GM18511 (cell line): Measurements from ENCODE around the gene RTN4.
A peak's percentile ranks its signal among the peaks of the same experiment; 100 is the strongest.
"Not testable (repeated sequence)": the region's sequence is repeated elsewhere in the genome, so short reads cannot be mapped to it uniquely, and the experiment has no call there.

ENCODE experiments used
- ATAC-seq: cut with Tn5 transposase; IDR thresholded peaks from one replicate; pipeline ENCODE4 v1.9.1; 2021; ENCODE audit warnings: mild to moderate bottlenecking, moderate library complexity; ENCODE audit not compliant: unreplicated experiment

Gene RTN4

GRCh38 chr2:55011831-55012671 is 38.2 kb downstream of the RTN4 start:
- no peak for ATAC-seq

GRCh38 chr2:55010915-55011314 is 39.3 kb downstream of the RTN4 start:
- ATAC-seq = no peak

GRCh38 chr2:55010149-55010591 is 40.1 kb downstream of the RTN4 start:
- peak; percentile 96 for ATAC-seq

GRCh38 chr2:55009277-55010060 is 40.8 kb downstream of the RTN4 start:
- peak; percentile 25 for ATAC-seq

GRCh38 chr2:55006306-55006705 is 43.9 kb downstream of the RTN4 start:
- ATAC-seq = no peak

- ATAC-seq = no peak
Measured at GRCh38 chr2:55003706-55004639, 46.3 kb downstream of the RTN4 start.

GRCh38 chr2:55001716-55002115 is 48.5 kb downstream of the RTN4 start:
- no peak for ATAC-seq

GRCh38 chr2:55000341-55000740 is 49.9 kb downstream of the RTN4 start:
- ATAC-seq = no peak

GRCh38 chr2:54999182-54999581 is 51.1 kb downstream of the RTN4 start:
- no peak for ATAC-seq

- ATAC-seq = no peak
Measured at GRCh38 chr2:54997826-54998225, 52.4 kb downstream of the RTN4 start.

GRCh38 chr2:54995553-54995952 is 54.7 kb downstream of the RTN4 start:
- ATAC-seq = no peak

- not testable (repeated sequence) for ATAC-seq
Measured at GRCh38 chr2:54990694-54991093, 59.6 kb downstream of the RTN4 start.

GRCh38 chr2:54988612-54989011 is 61.6 kb downstream of the RTN4 start:
- no peak for ATAC-seq

- no peak for ATAC-seq
Measured at GRCh38 chr2:54986264-54986663, 64.0 kb downstream of the RTN4 start.

- no peak for ATAC-seq
Measured at GRCh38 chr2:54984476-54984875, 65.8 kb downstream of the RTN4 start.

- no peak for ATAC-seq
Measured at GRCh38 chr2:54983345-54984220, 66.7 kb downstream of the RTN4 start.

GRCh38 chr2:54981385-54981784 is 68.9 kb downstream of the RTN4 start:
- ATAC-seq = no peak

- no peak for ATAC-seq
Measured at GRCh38 chr2:54979321-54980044, 70.8 kb downstream of the RTN4 start.

GRCh38 chr2:54977149-54977548 is 73.1 kb downstream of the RTN4 start:
- ATAC-seq = peak; percentile 93
